Measurements from ENCODE around the gene CDH3. TPM values are rescaled to one million over a fixed set of nuclear protein-coding genes. Genes with fewer than 3 reads are reported as not detected.
A peak's percentile ranks its signal among the peaks of the same experiment; 100 is the strongest.

CDH3 gene
- total and polyA plus RNA-seq, 2 of the 13 experiments (the other 11 are each of a cell fraction or from before 2014, with no cell fraction given): 0.11 TPM; not detected in 1

GRCh38 chr16:68737046-68737729 is 92.1 kb downstream of the CDH3 start, which contains the start of gene CDH1 (continued):
- TF ChIP-seq ZNF687 (CRISPR knock-in tag; IDR thresholded peaks at IDR 0.05): peak; percentile 71
- TF ChIP-seq ZNF318 (CRISPR knock-in tag; IDR thresholded peaks at IDR 0.05): no peak
- TF ChIP-seq ZFP36L1 (CRISPR knock-in tag; IDR thresholded peaks at IDR 0.05): no peak
- no peak for TF ChIP-seq ZFP37 (CRISPR knock-in tag; IDR thresholded peaks at IDR 0.05; ENCODE audit: borderline replicate concordance)
- no peak for TF ChIP-seq HIC2 (CRISPR knock-in tag; IDR thresholded peaks at IDR 0.05; ENCODE audit: low read depth)
- no peak for TF ChIP-seq RXRB (CRISPR knock-in tag; IDR thresholded peaks at IDR 0.05; ENCODE audit: borderline replicate concordance)
- TF ChIP-seq ZNF430 (CRISPR knock-in tag; IDR thresholded peaks at IDR 0.05): no peak
- TF ChIP-seq SNAPC2 (CRISPR knock-in tag; IDR thresholded peaks at IDR 0.05): no peak
- TF ChIP-seq ZNF720 (CRISPR knock-in tag; IDR thresholded peaks at IDR 0.05): no peak
- TF ChIP-seq TARDBP (CRISPR knock-in tag; IDR thresholded peaks at IDR 0.05): no peak
- TF ChIP-seq HMGXB4 (CRISPR knock-in tag; IDR thresholded peaks at IDR 0.05; ENCODE audit: borderline replicate concordance in 1 of 2, low read depth in 1 of 2): 0 out of 4 replicates have a peak, but pooled peaks of 1 of the 2 experiments have one; percentile 42
- TF ChIP-seq ZC3H4 (CRISPR knock-in tag; IDR thresholded peaks at IDR 0.05; ENCODE audit: borderline replicate concordance): no peak
